HL-60/S4 treated with retinoic acid at 250 ng/mL for 4 days and 3 days (cell line): ENCODE data around the gene TAGLN2.
"Not testable (repeated sequence)": the region's sequence is repeated elsewhere in the genome, so short reads cannot be mapped to it uniquely, and the experiment has no call there.

Experiments used
- in situ Hi-C: fragments of 300-500 bp; cut with MboI; formaldehyde crosslinking; loops from 2 replicates; pipeline ENCODE4 v1.7.0; 2022; ENCODE audit warnings: low sequenced_read_pairs

The TAGLN2 gene

GRCh38 chr1:159906960-159907359 is 18.3 kb downstream of the TAGLN2 start:
- in situ Hi-C loops, result no loop called here

- in situ Hi-C loops, result not testable (repeated sequence)
Observed at GRCh38 chr1:159904036-159904435, 21.3 kb downstream of the TAGLN2 start.

GRCh38 chr1:159902541-159902940 is 22.8 kb downstream of the TAGLN2 start:
- in situ Hi-C loops, result no loop called here

- in situ Hi-C loops, result no loop called here
Observed at GRCh38 chr1:159900755-159901360, 24.4 kb downstream of the TAGLN2 start.

- in situ Hi-C loops, result no loop called here
Observed at GRCh38 chr1:159900086-159900680, 25.1 kb downstream of the TAGLN2 start, which contains the start of gene CFAP45. Gene CFAP45, minus strand, starts transcription at chr1:159900165. Its CDS starts 67 bp downstream, at chr1:159900098.

GRCh38 chr1:159899634-159900033 is 25.7 kb downstream of the TAGLN2 start:
- in situ Hi-C loops, result loop anchor here (10.0 kb wide), 1 partner anchor 105 kb away; no protein-coding TSS in a partner anchor

GRCh38 chr1:159898527-159898926 is 26.8 kb downstream of the TAGLN2 start:
- in situ Hi-C loops, result loop anchor here (10.0 kb wide), 1 partner anchor 104 kb away; no protein-coding TSS in a partner anchor

- in situ Hi-C loops, result loop anchor here (10.0 kb wide), 1 partner anchor 103 kb away; no protein-coding TSS in a partner anchor
Observed at GRCh38 chr1:159897962-159898361, 27.3 kb downstream of the TAGLN2 start.

- in situ Hi-C loops, result loop anchor here (10.0 kb wide), 1 partner anchor 102 kb away; no protein-coding TSS in a partner anchor
Observed at GRCh38 chr1:159896546-159896930, 28.8 kb downstream of the TAGLN2 start.

- in situ Hi-C loops, result loop anchor here (10.0 kb wide), 1 partner anchor 101 kb away; no protein-coding TSS in a partner anchor
Observed at GRCh38 chr1:159895836-159896545, 29.3 kb downstream of the TAGLN2 start.

GRCh38 chr1:159895286-159895685 is 30.0 kb downstream of the TAGLN2 start:
- in situ Hi-C loops, result loop anchor here (10.0 kb wide), 1 partner anchor 100 kb away; no protein-coding TSS in a partner anchor

GRCh38 chr1:159892944-159893343 is 32.4 kb downstream of the TAGLN2 start:
- in situ Hi-C loops, result loop anchor here (10.0 kb wide), 1 partner anchor 98 kb away; no protein-coding TSS in a partner anchor

- in situ Hi-C loops, result loop anchor here (10.0 kb wide), 1 partner anchor 97 kb away; no protein-coding TSS in a partner anchor
Observed at GRCh38 chr1:159891275-159892157, 33.8 kb downstream of the TAGLN2 start.

GRCh38 chr1:159890390-159890789 is 34.9 kb downstream of the TAGLN2 start:
- in situ Hi-C loops, result loop anchor here (10.0 kb wide), 1 partner anchor 96 kb away; no protein-coding TSS in a partner anchor

- in situ Hi-C loops, result loop anchor here (10.0 kb wide), 1 partner anchor 95 kb away; no protein-coding TSS in a partner anchor
Observed at GRCh38 chr1:159889821-159890252, 35.5 kb downstream of the TAGLN2 start.

GRCh38 chr1:159889202-159889601 is 36.1 kb downstream of the TAGLN2 start:
- in situ Hi-C loops, result no loop called here

- in situ Hi-C loops, result no loop called here
Observed at GRCh38 chr1:159884296-159884695, 41.0 kb downstream of the TAGLN2 start.

- in situ Hi-C loops, result no loop called here
Observed at GRCh38 chr1:159883134-159883533, 42.2 kb downstream of the TAGLN2 start.

GRCh38 chr1:159882527-159882862 is 42.8 kb downstream of the TAGLN2 start:
- in situ Hi-C loops, result no loop called here
